ENCODE measurements around the gene DALRD3. TPM values are rescaled to one million over a fixed set of nuclear protein-coding genes. Genes with fewer than 3 reads are reported as not detected.

Gene DALRD3
- total and polyA plus RNA-seq, 7 donors: 11.8 to 35.5 (median 19.8) TPM

- DNase-seq: no peak
- intact Hi-C loops (cut with DNase I): no loop called here
- peaks cover 28 to 82% (median 37%) of the 10 kb centered on the region in 4 donors for H3K36me3 ChIP-seq
- H3K9me3 ChIP-seq: no peaks in the 10 kb centered on the region
- peaks cover 0 to 9% (median 0%) of the 10 kb centered on the region in 4 donors for H3K4me1 ChIP-seq
- WGBS, 2 donors: 84 to 87% methylated on average over 1 of the region's 1 CpG
- TF ChIP-seq EP300 (IDR thresholded peaks at IDR 0.05): no peak
- no peak for TF ChIP-seq CTCF (IDR thresholded peaks at IDR 0.05)
- TF ChIP-seq POLR2AphosphoS5 (IDR thresholded peaks at IDR 0.05): no peak
- no peak for TF ChIP-seq POLR2A (IDR thresholded peaks at IDR 0.05)
- H3K4me3 ChIP-seq: no peak overlapping the region
- H3K27ac ChIP-seq: no peak overlapping the region
- no peaks in the 10 kb centered on the region for H3K27me3 ChIP-seq
Observed at GRCh38 chr3:49053543-49053942, 35.2 kb upstream of the DALRD3 start.

DNA sequence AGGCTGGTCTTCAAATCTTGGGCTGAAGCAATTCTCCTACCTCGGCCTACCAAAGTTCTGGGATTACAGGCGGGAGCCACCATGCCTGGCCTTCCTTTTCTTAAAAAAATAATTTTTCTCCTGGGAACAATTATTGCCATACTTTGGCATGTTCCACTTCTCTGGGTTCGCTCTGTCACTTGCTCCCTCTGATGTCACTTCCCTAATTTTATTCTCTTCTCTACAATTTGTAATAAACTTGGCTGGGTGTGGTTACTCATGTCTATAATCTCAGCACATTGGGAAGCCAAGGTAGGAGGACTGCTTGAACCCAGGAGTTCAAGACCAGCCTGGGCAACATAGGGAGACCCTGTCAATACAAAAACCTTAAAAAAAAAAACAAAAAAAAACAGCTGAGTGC, 16.9 kb upstream of the DALRD3 start:
- DNase-seq: no peak
- Histone ChIP-seq H3K36me3 (peaks cover 13 to 95% (median 33%) of the 10 kb centered on the region in 4 donors), H3K4me3 (no peak overlapping the region), H3K4me1 (peaks cover 0 to 6% (median 3%) of the 10 kb centered on the region in 4 donors), H3K27ac (no peak overlapping the region), H3K9me3 (no peaks in the 10 kb centered on the region), H3K27me3 (no peaks in the 10 kb centered on the region)
- intact Hi-C loops (cut with DNase I): no loop called here
- TF ChIP-seq CTCF (IDR thresholded peaks at IDR 0.05) (no peak), POLR2AphosphoS5 (IDR thresholded peaks at IDR 0.05) (no peak), EP300 (IDR thresholded peaks at IDR 0.05) (no peak), POLR2A (IDR thresholded peaks at IDR 0.05) (no peak)
- WGBS, 2 donors: 92 to 95% methylated on average over 3 of the region's 3 CpGs

- Histone ChIP-seq H3K27ac (no peak overlapping the region), H3K4me3 (no peak overlapping the region), H3K27me3 (no peaks in the 10 kb centered on the region), H3K36me3 (peaks cover 13 to 92% (median 32%) of the 10 kb centered on the region in 4 donors), H3K4me1 (peaks cover 0 to 9% (median 3%) of the 10 kb centered on the region in 4 donors), H3K9me3 (no peaks in the 10 kb centered on the region)
- TF ChIP-seq POLR2A (IDR thresholded peaks at IDR 0.05) (no peak), CTCF (IDR thresholded peaks at IDR 0.05) (no peak), EP300 (IDR thresholded peaks at IDR 0.05) (no peak), POLR2AphosphoS5 (IDR thresholded peaks at IDR 0.05) (no peak)
- DNase-seq: no peak
- intact Hi-C loops (cut with DNase I): no loop called here
- 92 to 96% methylated on average over 2 of the region's 2 CpGs for WGBS, 2 donors
Observed at GRCh38 chr3:49034650-49035049, 16.3 kb upstream of the DALRD3 start.

DNA sequence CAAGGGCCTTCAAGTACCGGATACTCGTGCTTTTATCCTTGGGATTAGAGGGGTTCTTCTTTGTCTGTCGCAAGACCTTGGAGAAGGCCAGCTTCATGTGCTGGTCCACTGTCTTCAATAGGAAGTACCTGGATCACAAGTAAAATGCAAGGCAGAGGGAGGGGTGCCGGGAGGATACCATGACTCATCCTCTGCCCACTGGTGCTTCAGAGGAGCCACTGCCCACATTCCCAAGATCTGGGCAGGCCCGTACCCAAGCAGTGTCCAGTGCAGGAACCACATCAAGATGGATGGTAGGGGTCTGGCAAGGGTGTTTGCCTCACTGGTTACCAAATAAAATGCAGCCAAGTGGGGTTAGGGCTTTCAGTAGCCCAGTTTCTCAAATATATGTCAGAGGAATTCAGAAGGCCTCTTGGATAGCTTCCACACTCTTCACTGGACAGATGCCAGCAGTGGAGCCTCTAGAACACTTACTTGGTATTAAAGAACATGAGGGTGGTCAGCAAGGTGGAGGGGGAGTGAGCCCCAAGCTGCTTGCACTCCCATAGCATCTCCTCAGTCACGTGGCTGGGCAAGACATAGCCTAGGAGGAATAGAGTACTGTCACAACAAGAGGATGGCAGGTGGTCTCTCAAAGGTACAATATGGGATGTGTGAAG, 14.4 kb upstream of the DALRD3 start:
- TF ChIP-seq EP300 (IDR thresholded peaks at IDR 0.05): no peak
- TF ChIP-seq POLR2AphosphoS5 (IDR thresholded peaks at IDR 0.05): no peak
- no peak for TF ChIP-seq CTCF (IDR thresholded peaks at IDR 0.05)
- no peak for TF ChIP-seq POLR2A (IDR thresholded peaks at IDR 0.05)
- Histone ChIP-seq H3K4me3 (no peak overlapping the region), H3K27me3 (no peaks in the 10 kb centered on the region), H3K9me3 (no peaks in the 10 kb centered on the region), H3K27ac (no peak overlapping the region), H3K4me1 (peaks cover 0 to 26% (median 16%) of the 10 kb centered on the region in 4 donors), H3K36me3 (peaks cover 13 to 76% (median 29%) of the 10 kb centered on the region in 4 donors)
- WGBS, 2 donors: 92% methylated on average over 6 of the region's 6 CpGs
- DNase-seq: peak; percentile 65
- intact Hi-C loops (cut with DNase I): no loop called here
